ENCODE data around the gene CASR.
"Not testable (repeated sequence)": the region's sequence is repeated elsewhere in the genome, so short reads cannot be mapped to it uniquely, and the experiment has no call there.

CASR gene

GRCh38 chr3:122183893-122184590 lies 574 bp downstream of the CASR start:
- no peaks in the 10 kb centered on the region for H3K36me3 ChIP-seq
- H3K4me1 ChIP-seq: no peaks in the 10 kb centered on the region
- peaks cover 19% of the 10 kb centered on the region for H3K9me3 ChIP-seq
- no peak for TF ChIP-seq Cebpa-rat (IDR thresholded peaks at IDR 0.05)
- H3K4me2 ChIP-seq: no peak overlapping the region
- no peaks in the 10 kb centered on the region for H3K27me3 ChIP-seq
- no peak overlapping the region for H3K4me3 ChIP-seq
- no peak overlapping the region for H3K27ac ChIP-seq
- H4K20me1 ChIP-seq: no peaks in the 10 kb centered on the region
- no peak overlapping the region for H3K9ac ChIP-seq

GRCh38 chr3:122184591-122184929 lies 1.1 kb downstream of the CASR start:
- no peak for TF ChIP-seq Cebpa-rat (IDR thresholded peaks at IDR 0.05)
- H3K27ac ChIP-seq: no peak overlapping the region
- H3K9ac ChIP-seq: no peak overlapping the region
- H3K36me3 ChIP-seq: no peaks in the 10 kb centered on the region
- H4K20me1 ChIP-seq: no peaks in the 10 kb centered on the region
- no peaks in the 10 kb centered on the region for H3K4me1 ChIP-seq
- H3K4me2 ChIP-seq: no peak overlapping the region
- no peaks in the 10 kb centered on the region for H3K27me3 ChIP-seq
- H3K9me3 ChIP-seq: peaks cover 19% of the 10 kb centered on the region
- no peak overlapping the region for H3K4me3 ChIP-seq

- TF ChIP-seq Cebpa-rat (IDR thresholded peaks at IDR 0.05): no peak
- Histone ChIP-seq H3K4me2 (no peak overlapping the region), H3K4me3 (no peak overlapping the region), H3K4me1 (no peaks in the 10 kb centered on the region), H3K36me3 (no peaks in the 10 kb centered on the region), H4K20me1 (no peaks in the 10 kb centered on the region), H3K27me3 (no peaks in the 10 kb centered on the region), H3K9me3 (peaks cover 19% of the 10 kb centered on the region), H3K9ac (no peak overlapping the region), H3K27ac (no peak overlapping the region)
These were observed 2.9 kb downstream of the CASR start for GRCh38 chr3:122186372-122186771.

- H3K4me3 ChIP-seq: no peak overlapping the region
- peaks cover 12% of the 10 kb centered on the region for H3K9me3 ChIP-seq
- H3K4me2 ChIP-seq: no peak overlapping the region
- no peak overlapping the region for H3K9ac ChIP-seq
- H3K27ac ChIP-seq: no peak overlapping the region
- H3K4me1 ChIP-seq: no peaks in the 10 kb centered on the region
- H4K20me1 ChIP-seq: no peaks in the 10 kb centered on the region
- no peaks in the 10 kb centered on the region for H3K36me3 ChIP-seq
- H3K27me3 ChIP-seq: no peaks in the 10 kb centered on the region
- TF ChIP-seq Cebpa-rat (IDR thresholded peaks at IDR 0.05): no peak
These were observed 5.3 kb downstream of the CASR start for GRCh38 chr3:122188737-122189136.

GRCh38 chr3:122189357-122189756 lies 5.9 kb downstream of the CASR start:
- no peak for TF ChIP-seq Cebpa-rat (IDR thresholded peaks at IDR 0.05)
- no peaks in the 10 kb centered on the region for H3K4me1 ChIP-seq
- peaks cover 6% of the 10 kb centered on the region for H3K9me3 ChIP-seq
- H3K27ac ChIP-seq: no peak overlapping the region
- H3K27me3 ChIP-seq: no peaks in the 10 kb centered on the region
- no peak overlapping the region for H3K4me2 ChIP-seq
- no peaks in the 10 kb centered on the region for H4K20me1 ChIP-seq
- H3K36me3 ChIP-seq: no peaks in the 10 kb centered on the region
- no peak overlapping the region for H3K4me3 ChIP-seq
- H3K9ac ChIP-seq: no peak overlapping the region

GRCh38 chr3:122190525-122190924 lies 7.1 kb downstream of the CASR start:
- TF ChIP-seq Cebpa-rat (IDR thresholded peaks at IDR 0.05): no peak
- Histone ChIP-seq H3K4me3 (no peak overlapping the region), H4K20me1 (no peaks in the 10 kb centered on the region), H3K27ac (no peak overlapping the region), H3K9ac (no peak overlapping the region), H3K4me2 (no peak overlapping the region), H3K27me3 (no peaks in the 10 kb centered on the region), H3K9me3 (no peaks in the 10 kb centered on the region), H3K36me3 (no peaks in the 10 kb centered on the region), H3K4me1 (no peaks in the 10 kb centered on the region)

- Histone ChIP-seq H3K9ac (no peak overlapping the region), H4K20me1 (no peaks in the 10 kb centered on the region), H3K4me1 (0 out of 2 replicates have a peak, but pooled peaks cover 5% of the 10 kb centered on the region), H3K27ac (no peak overlapping the region), H3K36me3 (no peaks in the 10 kb centered on the region), H3K27me3 (no peaks in the 10 kb centered on the region), H3K4me2 (no peak overlapping the region), H3K4me3 (no peak overlapping the region), H3K9me3 (peaks cover 6% of the 10 kb centered on the region; the same call in 1 of the 2 replicates)
- no peak for TF ChIP-seq Cebpa-rat (IDR thresholded peaks at IDR 0.05)
These were observed 15.5 kb downstream of the CASR start for GRCh38 chr3:122198966-122199365.

GRCh38 chr3:122199552-122199951 lies 16.1 kb downstream of the CASR start:
- Histone ChIP-seq H3K4me3 (no peak overlapping the region), H3K4me1 (0 out of 2 replicates have a peak, but pooled peaks cover 5% of the 10 kb centered on the region), H3K9ac (no peak overlapping the region), H3K4me2 (no peak overlapping the region), H3K27me3 (no peaks in the 10 kb centered on the region), H4K20me1 (no peaks in the 10 kb centered on the region), H3K27ac (no peak overlapping the region), H3K9me3 (peaks cover 6% of the 10 kb centered on the region; the same call in 1 of the 2 replicates), H3K36me3 (no peaks in the 10 kb centered on the region)
- no peak for TF ChIP-seq Cebpa-rat (IDR thresholded peaks at IDR 0.05)

GRCh38 chr3:122200661-122201060 lies 17.2 kb downstream of the CASR start:
- H3K27me3 ChIP-seq: no peaks in the 10 kb centered on the region
- H3K36me3 ChIP-seq: no peaks in the 10 kb centered on the region
- 0 out of 2 replicates have a peak, but pooled peaks cover 5% of the 10 kb centered on the region for H3K4me1 ChIP-seq
- no peak overlapping the region for H3K4me2 ChIP-seq
- no peak overlapping the region for H3K27ac ChIP-seq
- peaks cover 6% of the 10 kb centered on the region; the same call in 1 of the 2 replicates for H3K9me3 ChIP-seq
- no peaks in the 10 kb centered on the region for H4K20me1 ChIP-seq
- no peak overlapping the region for H3K9ac ChIP-seq
- no peak for TF ChIP-seq Cebpa-rat (IDR thresholded peaks at IDR 0.05)
- H3K4me3 ChIP-seq: no peak overlapping the region

- H4K20me1 ChIP-seq, H3K9me3 ChIP-seq, H3K27me3 ChIP-seq, H3K4me1 ChIP-seq, H3K27ac ChIP-seq, H3K4me2 ChIP-seq, H3K36me3 ChIP-seq, H3K4me3 ChIP-seq, H3K9ac ChIP-seq: not testable (repeated sequence)
These were observed 18.0 kb downstream of the CASR start for GRCh38 chr3:122201476-122201875.

- Histone ChIP-seq H3K9me3 (no peaks in the 10 kb centered on the region), H3K36me3 (no peaks in the 10 kb centered on the region), H3K27me3 (no peaks in the 10 kb centered on the region), H4K20me1 (no peaks in the 10 kb centered on the region), H3K4me3 (no peak overlapping the region), H3K4me1 (no peaks in the 10 kb centered on the region), H3K4me2 (no peak overlapping the region), H3K27ac (no peak overlapping the region), H3K9ac (no peak overlapping the region)
- no peak for TF ChIP-seq Cebpa-rat (IDR thresholded peaks at IDR 0.05)
These were observed 25.1 kb downstream of the CASR start for GRCh38 chr3:122208579-122208978.
